ENCODE results near the gene ECE1.

DNA sequence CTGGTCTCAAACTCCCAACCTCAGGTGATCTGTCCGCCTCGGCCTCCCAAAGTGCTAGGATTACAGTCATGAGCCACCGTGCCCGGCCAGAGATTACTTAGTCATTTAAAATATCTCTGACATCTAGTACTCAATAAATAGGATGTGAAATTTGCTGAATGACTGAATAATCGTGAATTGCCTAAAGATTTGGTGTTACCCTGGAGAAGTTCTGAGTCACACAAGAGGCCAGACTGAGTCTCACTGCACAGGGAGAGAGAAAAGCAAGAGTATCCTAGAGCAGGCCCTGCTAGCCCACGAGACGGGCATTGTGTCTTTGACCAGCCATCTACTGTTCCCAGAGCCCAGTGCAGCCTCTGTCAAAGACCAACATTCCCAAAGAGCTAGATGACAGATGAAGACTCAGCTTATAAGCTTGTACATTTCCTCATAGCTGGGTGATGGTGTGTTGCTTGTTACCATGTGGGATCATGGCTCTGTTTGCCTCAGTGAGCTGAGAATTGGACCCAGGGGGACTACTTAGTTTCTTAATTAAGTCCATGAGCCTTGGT, 108.0 kb downstream of the ECE1 start:
- TF ChIP-seq POLR2AphosphoS5 (IDR thresholded peaks at IDR 0.05; ENCODE audit: low read depth, low read length) (no peak), TCF7L2 (IDR thresholded peaks at IDR 0.05; ENCODE audit: low read depth, low read length) (no peak)
- TF ChIP-seq, protein P1, sequence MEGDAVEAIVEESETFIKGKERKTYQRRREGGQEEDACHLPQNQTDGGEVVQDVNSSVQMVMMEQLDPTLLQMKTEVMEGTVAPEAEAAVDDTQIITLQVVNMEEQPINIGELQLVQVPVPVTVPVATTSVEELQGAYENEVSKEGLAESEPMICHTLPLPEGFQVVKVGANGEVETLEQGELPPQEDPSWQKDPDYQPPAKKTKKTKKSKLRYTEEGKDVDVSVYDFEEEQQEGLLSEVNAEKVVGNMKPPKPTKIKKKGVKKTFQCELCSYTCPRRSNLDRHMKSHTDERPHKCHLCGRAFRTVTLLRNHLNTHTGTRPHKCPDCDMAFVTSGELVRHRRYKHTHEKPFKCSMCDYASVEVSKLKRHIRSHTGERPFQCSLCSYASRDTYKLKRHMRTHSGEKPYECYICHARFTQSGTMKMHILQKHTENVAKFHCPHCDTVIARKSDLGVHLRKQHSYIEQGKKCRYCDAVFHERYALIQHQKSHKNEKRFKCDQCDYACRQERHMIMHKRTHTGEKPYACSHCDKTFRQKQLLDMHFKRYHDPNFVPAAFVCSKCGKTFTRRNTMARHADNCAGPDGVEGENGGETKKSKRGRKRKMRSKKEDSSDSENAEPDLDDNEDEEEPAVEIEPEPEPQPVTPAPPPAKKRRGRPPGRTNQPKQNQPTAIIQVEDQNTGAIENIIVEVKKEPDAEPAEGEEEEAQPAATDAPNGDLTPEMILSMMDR (IDR thresholded peaks at IDR 0.05), result no peak
- TF ChIP-seq, protein P2, sequence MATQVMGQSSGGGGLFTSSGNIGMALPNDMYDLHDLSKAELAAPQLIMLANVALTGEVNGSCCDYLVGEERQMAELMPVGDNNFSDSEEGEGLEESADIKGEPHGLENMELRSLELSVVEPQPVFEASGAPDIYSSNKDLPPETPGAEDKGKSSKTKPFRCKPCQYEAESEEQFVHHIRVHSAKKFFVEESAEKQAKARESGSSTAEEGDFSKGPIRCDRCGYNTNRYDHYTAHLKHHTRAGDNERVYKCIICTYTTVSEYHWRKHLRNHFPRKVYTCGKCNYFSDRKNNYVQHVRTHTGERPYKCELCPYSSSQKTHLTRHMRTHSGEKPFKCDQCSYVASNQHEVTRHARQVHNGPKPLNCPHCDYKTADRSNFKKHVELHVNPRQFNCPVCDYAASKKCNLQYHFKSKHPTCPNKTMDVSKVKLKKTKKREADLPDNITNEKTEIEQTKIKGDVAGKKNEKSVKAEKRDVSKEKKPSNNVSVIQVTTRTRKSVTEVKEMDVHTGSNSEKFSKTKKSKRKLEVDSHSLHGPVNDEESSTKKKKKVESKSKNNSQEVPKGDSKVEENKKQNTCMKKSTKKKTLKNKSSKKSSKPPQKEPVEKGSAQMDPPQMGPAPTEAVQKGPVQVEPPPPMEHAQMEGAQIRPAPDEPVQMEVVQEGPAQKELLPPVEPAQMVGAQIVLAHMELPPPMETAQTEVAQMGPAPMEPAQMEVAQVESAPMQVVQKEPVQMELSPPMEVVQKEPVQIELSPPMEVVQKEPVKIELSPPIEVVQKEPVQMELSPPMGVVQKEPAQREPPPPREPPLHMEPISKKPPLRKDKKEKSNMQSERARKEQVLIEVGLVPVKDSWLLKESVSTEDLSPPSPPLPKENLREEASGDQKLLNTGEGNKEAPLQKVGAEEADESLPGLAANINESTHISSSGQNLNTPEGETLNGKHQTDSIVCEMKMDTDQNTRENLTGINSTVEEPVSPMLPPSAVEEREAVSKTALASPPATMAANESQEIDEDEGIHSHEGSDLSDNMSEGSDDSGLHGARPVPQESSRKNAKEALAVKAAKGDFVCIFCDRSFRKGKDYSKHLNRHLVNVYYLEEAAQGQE (IDR thresholded peaks at IDR 0.05; ENCODE audit: insufficient read depth in 1 of 2, low read depth in 2 of 2, low read length in 1 of 2), result no peak
